ENCODE results near the gene PLLP. TPM values are rescaled to one million over a fixed set of nuclear protein-coding genes. Genes with fewer than 3 reads are reported as not detected.
A peak's percentile ranks its signal among the peaks of the same experiment; 100 is the strongest.

PLLP gene
- total and polyA plus RNA-seq, 5 donors, result 6.3 to 13.8 (median 11.7) TPM

GRCh38 chr16:57235128-57236021 lies 49.1 kb downstream of the PLLP start:
- intact Hi-C loops (cut with DNase I), result no loop called here
- H3K9me3 ChIP-seq (ENCODE audit: control insufficient read depth, low read length), result no peaks in the 10 kb centered on the region
- ATAC-seq (no peak), DNase-seq (no peak)
- H3K27ac ChIP-seq (ENCODE audit: low read length), result no peak overlapping the region
- H3K27me3 ChIP-seq (ENCODE audit: control insufficient read depth, insufficient read depth), result no peaks in the 10 kb centered on the region
- no peaks in the 10 kb centered on the region for H3K4me1 ChIP-seq (ENCODE audit: control insufficient read depth, insufficient read depth, low read length)
- no peak overlapping the region for H3K4me3 ChIP-seq (ENCODE audit: low read length)
- 79% methylated on average over 8 of the region's 8 CpGs for WGBS

GRCh38 chr16:57234707-57235092 lies 49.8 kb downstream of the PLLP start:
- no peak overlapping the region for H3K4me3 ChIP-seq (ENCODE audit: low read length)
- ATAC-seq, result no peak
- H3K27me3 ChIP-seq (ENCODE audit: control insufficient read depth, insufficient read depth), result no peaks in the 10 kb centered on the region
- no peak for DNase-seq
- H3K9me3 ChIP-seq (ENCODE audit: control insufficient read depth, low read length), result no peaks in the 10 kb centered on the region
- H3K27ac ChIP-seq (ENCODE audit: low read length), result no peak overlapping the region
- intact Hi-C loops (cut with DNase I), result no loop called here
- H3K4me1 ChIP-seq (ENCODE audit: control insufficient read depth, insufficient read depth, low read length), result no peaks in the 10 kb centered on the region

- ATAC-seq (peak in 1 of 2 donors; percentile 64), DNase-seq (no peak)
- no peaks in the 10 kb centered on the region for H3K9me3 ChIP-seq (ENCODE audit: control insufficient read depth, low read length)
- no peak overlapping the region for H3K4me3 ChIP-seq (ENCODE audit: low read length)
- no peaks in the 10 kb centered on the region for H3K4me1 ChIP-seq (ENCODE audit: control insufficient read depth, insufficient read depth, low read length)
- 87% methylated on average over 9 of the region's 9 CpGs for WGBS
- H3K27me3 ChIP-seq (ENCODE audit: control insufficient read depth, insufficient read depth), result no peaks in the 10 kb centered on the region
- intact Hi-C loops (cut with DNase I), result no loop called here
- H3K27ac ChIP-seq (ENCODE audit: low read length), result peak overlapping the region; percentile 39
These were observed 50.3 kb downstream of the PLLP start for GRCh38 chr16:57233944-57234706.

DNA sequence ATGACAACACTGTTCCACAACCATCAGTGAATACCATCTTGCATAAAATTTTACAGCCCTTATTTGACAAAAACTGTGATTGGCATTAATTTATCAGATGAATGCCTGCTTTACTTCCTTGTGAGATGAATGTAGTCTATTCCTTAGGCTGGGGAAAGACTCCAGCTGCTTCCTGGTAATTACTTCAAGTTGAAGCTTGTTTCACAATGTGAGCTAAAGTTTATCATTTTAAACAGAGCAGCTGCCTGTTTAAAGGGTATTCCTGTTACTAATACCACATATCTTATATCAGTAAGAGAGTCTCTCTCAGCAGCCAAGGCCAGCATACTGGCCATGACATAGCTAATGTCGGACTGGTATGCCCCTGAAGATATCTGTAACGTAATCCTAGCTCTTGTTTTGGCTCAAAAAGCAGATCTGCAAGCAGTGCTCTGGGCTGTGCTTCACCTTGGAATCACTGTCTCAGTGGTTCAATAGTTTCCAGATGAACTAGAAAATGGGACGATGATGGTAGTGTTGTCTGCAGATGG lies 52.6 kb downstream of the PLLP start:
- intact Hi-C loops (cut with DNase I), result no loop called here
- Histone ChIP-seq H3K4me3 (ENCODE audit: low read length) (no peak overlapping the region), H3K27ac (ENCODE audit: low read length) (no peak overlapping the region), H3K27me3 (ENCODE audit: control insufficient read depth, insufficient read depth) (no peaks in the 10 kb centered on the region), H3K4me1 (ENCODE audit: control insufficient read depth, insufficient read depth, low read length) (no peaks in the 10 kb centered on the region), H3K9me3 (ENCODE audit: control insufficient read depth, low read length) (no peaks in the 10 kb centered on the region)
- 91% methylated on average over 3 of the region's 3 CpGs for WGBS
- ATAC-seq, result no peak
- no peak for DNase-seq

- intact Hi-C loops (cut with DNase I), result no loop called here
- WGBS, result 85% methylated on average over 1 of the region's 1 CpG
- DNase-seq (no peak), ATAC-seq (no peak)
- Histone ChIP-seq H3K27me3 (ENCODE audit: control insufficient read depth, insufficient read depth) (no peaks in the 10 kb centered on the region), H3K9me3 (ENCODE audit: control insufficient read depth, low read length) (no peaks in the 10 kb centered on the region), H3K27ac (ENCODE audit: low read length) (no peak overlapping the region), H3K4me3 (ENCODE audit: low read length) (no peak overlapping the region), H3K4me1 (ENCODE audit: control insufficient read depth, insufficient read depth, low read length) (no peaks in the 10 kb centered on the region)
These were observed 55.4 kb downstream of the PLLP start for GRCh38 chr16:57229079-57229478.

- H3K4me1 ChIP-seq (ENCODE audit: control insufficient read depth, insufficient read depth, low read length), result no peaks in the 10 kb centered on the region
- DNase-seq (no peak), ATAC-seq (no peak)
- 86% methylated on average over 4 of the region's 4 CpGs for WGBS
- no peaks in the 10 kb centered on the region for H3K27me3 ChIP-seq (ENCODE audit: control insufficient read depth, insufficient read depth)
- no peaks in the 10 kb centered on the region for H3K9me3 ChIP-seq (ENCODE audit: control insufficient read depth, low read length)
- intact Hi-C loops (cut with DNase I), result no loop called here
- no peak overlapping the region for H3K27ac ChIP-seq (ENCODE audit: low read length)
- H3K4me3 ChIP-seq (ENCODE audit: low read length), result no peak overlapping the region
These were observed 57.5 kb downstream of the PLLP start for GRCh38 chr16:57226701-57227621.

GRCh38 chr16:57225978-57226377 lies 58.5 kb downstream of the PLLP start:
- no peak overlapping the region for H3K27ac ChIP-seq (ENCODE audit: low read length)
- no peaks in the 10 kb centered on the region for H3K27me3 ChIP-seq (ENCODE audit: control insufficient read depth, insufficient read depth)
- H3K4me1 ChIP-seq (ENCODE audit: control insufficient read depth, insufficient read depth, low read length), result no peaks in the 10 kb centered on the region
- H3K4me3 ChIP-seq (ENCODE audit: low read length), result no peak overlapping the region
- DNase-seq (no peak), ATAC-seq (no peak)
- H3K9me3 ChIP-seq (ENCODE audit: control insufficient read depth, low read length), result no peaks in the 10 kb centered on the region
- 98% methylated on average over 7 of the region's 7 CpGs for WGBS
- intact Hi-C loops (cut with DNase I), result no loop called here

GRCh38 chr16:57224651-57225335 lies 59.7 kb downstream of the PLLP start:
- Histone ChIP-seq H3K27me3 (ENCODE audit: control insufficient read depth, insufficient read depth) (no peaks in the 10 kb centered on the region), H3K4me3 (ENCODE audit: low read length) (no peak overlapping the region), H3K27ac (ENCODE audit: low read length) (no peak overlapping the region), H3K9me3 (ENCODE audit: control insufficient read depth, low read length) (no peaks in the 10 kb centered on the region), H3K4me1 (ENCODE audit: control insufficient read depth, insufficient read depth, low read length) (no peaks in the 10 kb centered on the region)
- ATAC-seq (no peak), DNase-seq (no peak)
- intact Hi-C loops (cut with DNase I), result no loop called here
- WGBS, result 98% methylated on average over 6 of the region's 6 CpGs

- DNase-seq, result no peak
- H3K27me3 ChIP-seq (ENCODE audit: control insufficient read depth, insufficient read depth), result no peaks in the 10 kb centered on the region
- WGBS, result 66% methylated on average over 1 of the region's 1 CpG
- H3K27ac ChIP-seq (ENCODE audit: low read length), result no peak overlapping the region
- no peaks in the 10 kb centered on the region for H3K4me1 ChIP-seq (ENCODE audit: control insufficient read depth, insufficient read depth, low read length)
- intact Hi-C loops (cut with DNase I), result no loop called here
- no peak for ATAC-seq
- no peak overlapping the region for H3K4me3 ChIP-seq (ENCODE audit: low read length)
- H3K9me3 ChIP-seq (ENCODE audit: control insufficient read depth, low read length), result no peaks in the 10 kb centered on the region
These were observed 61.4 kb downstream of the PLLP start for GRCh38 chr16:57223057-57223456.

- WGBS, result 80% methylated on average over 2 of the region's 2 CpGs
- Histone ChIP-seq H3K4me1 (ENCODE audit: control insufficient read depth, insufficient read depth, low read length) (no peaks in the 10 kb centered on the region), H3K27ac (ENCODE audit: low read length) (no peak overlapping the region), H3K4me3 (ENCODE audit: low read length) (no peak overlapping the region), H3K9me3 (ENCODE audit: control insufficient read depth, low read length) (peaks cover 2% of the 10 kb centered on the region), H3K27me3 (ENCODE audit: control insufficient read depth, insufficient read depth) (no peaks in the 10 kb centered on the region)
- intact Hi-C loops (cut with DNase I), result no loop called here
- DNase-seq (no peak), ATAC-seq (no peak)
These were observed 67.5 kb downstream of the PLLP start for GRCh38 chr16:57216968-57217367.
